Measurements from ENCODE around the gene BBS1.

BBS1 gene

GRCh38 chr11:66476173-66476840 lies 34.1 kb upstream of the BBS1 start:
- intact Hi-C loops (cut with DNase I) = no loop called here
- DNase-seq = peak in 2 of 10 donors; percentile 33 to 74

GRCh38 chr11:66476841-66477251 lies 33.6 kb upstream of the BBS1 start:
- peak in 2 of 10 donors; percentile 42 to 81 for DNase-seq
- intact Hi-C loops (cut with DNase I) = no loop called here

GRCh38 chr11:66477263-66478201 lies 32.9 kb upstream of the BBS1 start:
- DNase-seq = peak in 2 of 10 donors; percentile 69 to 82
- intact Hi-C loops (cut with DNase I) = no loop called here

- intact Hi-C loops (cut with DNase I) = no loop called here
- DNase-seq = peak in 1 of 10 donors; percentile 34
Observed at GRCh38 chr11:66478729-66479393, 31.6 kb upstream of the BBS1 start.

GRCh38 chr11:66479394-66480116 lies 30.9 kb upstream of the BBS1 start:
- DNase-seq = peak in 3 of 10 donors; percentile 23 to 86 (median 32)

GRCh38 chr11:66480117-66480938 lies 30.1 kb upstream of the BBS1 start, which contains the start of gene DPP3:
Gene DPP3, plus strand, starts transcription at chr11:66480434. Its CDS starts 1,767 bp downstream, at chr11:66482201.
- DNase-seq = peak; percentile 95 to 100 (median 97)
- intact Hi-C loops (cut with DNase I) = no loop called here

More at GRCh38 chr11:66479394-66480116, 30.9 kb upstream of the BBS1 start:
- intact Hi-C loops (cut with DNase I) = no loop called here

- DNase-seq = peak in 1 of 10 donors; percentile 43
- intact Hi-C loops (cut with DNase I) = no loop called here
Observed at GRCh38 chr11:66484806-66485380, 25.5 kb upstream of the BBS1 start.

- DNase-seq = peak in 2 of 10 donors; percentile 44 to 59
- intact Hi-C loops (cut with DNase I) = no loop called here
Observed at GRCh38 chr11:66488957-66489356, 21.5 kb upstream of the BBS1 start.

GRCh38 chr11:66489636-66490035 lies 20.8 kb upstream of the BBS1 start:
- intact Hi-C loops (cut with DNase I) = no loop called here
- DNase-seq = peak in 1 of 10 donors; percentile 76

- intact Hi-C loops (cut with DNase I) = no loop called here
- DNase-seq = peak in 1 of 10 donors; percentile 34
Observed at GRCh38 chr11:66491315-66491935, 19.0 kb upstream of the BBS1 start.

GRCh38 chr11:66492161-66492865 lies 18.1 kb upstream of the BBS1 start:
- intact Hi-C loops (cut with DNase I) = no loop called here
- peak in 1 of 10 donors; percentile 56 for DNase-seq

GRCh38 chr11:66493130-66493529 lies 17.3 kb upstream of the BBS1 start:
- peak in 1 of 10 donors; percentile 51 for DNase-seq
- intact Hi-C loops (cut with DNase I) = no loop called here

GRCh38 chr11:66494458-66494857 lies 16.0 kb upstream of the BBS1 start:
- DNase-seq = peak in 1 of 10 donors; percentile 49
- intact Hi-C loops (cut with DNase I) = no loop called here

- DNase-seq = peak in 2 of 10 donors; percentile 35 to 76
- intact Hi-C loops (cut with DNase I) = no loop called here
Observed at GRCh38 chr11:66494935-66495334, 15.5 kb upstream of the BBS1 start.

- peak in 2 of 10 donors; percentile 58 to 70 for DNase-seq
- intact Hi-C loops (cut with DNase I) = no loop called here
Observed at GRCh38 chr11:66495401-66495854, 15.0 kb upstream of the BBS1 start.

GRCh38 chr11:66497206-66497605 lies 13.2 kb upstream of the BBS1 start:
- intact Hi-C loops (cut with DNase I) = no loop called here
- DNase-seq = peak in 2 of 10 donors; percentile 59 to 70

- DNase-seq = no peak
- intact Hi-C loops (cut with DNase I) = no loop called here
Observed at GRCh38 chr11:66498506-66498905, 11.9 kb upstream of the BBS1 start.
